Activated CD4-positive, alpha-beta T cell treated with anti-CD3 and anti-CD28 coated beads, Interleukin-2, amount 50 U/mL, for 1 hour (primary cell): ENCODE data around the gene ANKRD63.

Source experiments
- DNase-seq: peaks from one replicate; pipeline ENCODE4 v3.0.0-alpha.2; 2020

Gene ANKRD63

GRCh38 chr15:40254452-40254851, 28.4 kb downstream of the ANKRD63 start:
- DNase-seq: no peak

GRCh38 chr15:40253167-40253790, 29.6 kb downstream of the ANKRD63 start:
- DNase-seq: no peak

- DNase-seq: no peak
Measured at GRCh38 chr15:40252438-40253166, 30.3 kb downstream of the ANKRD63 start.

GRCh38 chr15:40252141-40252437, 30.8 kb downstream of the ANKRD63 start:
- no peak for DNase-seq

GRCh38 chr15:40251486-40252140, 31.3 kb downstream of the ANKRD63 start:
- DNase-seq: no peak

GRCh38 chr15:40250771-40251483, 31.9 kb downstream of the ANKRD63 start:
- no peak for DNase-seq

GRCh38 chr15:40250304-40250656, 32.6 kb downstream of the ANKRD63 start:
- no peak for DNase-seq

GRCh38 chr15:40249477-40250303, 33.2 kb downstream of the ANKRD63 start:
- no peak for DNase-seq

- DNase-seq: no peak
Measured at GRCh38 chr15:40248006-40248783, 34.7 kb downstream of the ANKRD63 start.

- DNase-seq: no peak
Measured at GRCh38 chr15:40247406-40247971, 35.4 kb downstream of the ANKRD63 start.

GRCh38 chr15:40246496-40247280, 36.2 kb downstream of the ANKRD63 start:
- DNase-seq: no peak

GRCh38 chr15:40245666-40246450, 37.0 kb downstream of the ANKRD63 start:
- no peak for DNase-seq

- no peak for DNase-seq
Measured at GRCh38 chr15:40244961-40245523, 37.8 kb downstream of the ANKRD63 start.

- DNase-seq: no peak
Measured at GRCh38 chr15:40243126-40243810, 39.6 kb downstream of the ANKRD63 start.

GRCh38 chr15:40242601-40243000, 40.3 kb downstream of the ANKRD63 start:
- DNase-seq: no peak

- DNase-seq: no peak
Measured at GRCh38 chr15:40242213-40242599, 40.7 kb downstream of the ANKRD63 start.

- no peak for DNase-seq
Measured at GRCh38 chr15:40241269-40242212, 41.3 kb downstream of the ANKRD63 start.
